ENCODE measurements around the gene WDR59.

GRCh38 chr16:74868035-74868434, 116.9 kb downstream of the WDR59 start:
- TF ChIP-seq YY1 (IDR thresholded peaks at IDR 0.05; ENCODE audit: low read depth), result no peak
- TF ChIP-seq, protein P1, sequence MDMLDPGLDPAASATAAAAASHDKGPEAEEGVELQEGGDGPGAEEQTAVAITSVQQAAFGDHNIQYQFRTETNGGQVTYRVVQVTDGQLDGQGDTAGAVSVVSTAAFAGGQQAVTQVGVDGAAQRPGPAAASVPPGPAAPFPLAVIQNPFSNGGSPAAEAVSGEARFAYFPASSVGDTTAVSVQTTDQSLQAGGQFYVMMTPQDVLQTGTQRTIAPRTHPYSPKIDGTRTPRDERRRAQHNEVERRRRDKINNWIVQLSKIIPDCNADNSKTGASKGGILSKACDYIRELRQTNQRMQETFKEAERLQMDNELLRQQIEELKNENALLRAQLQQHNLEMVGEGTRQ (IDR thresholded peaks at IDR 0.05; ENCODE audit: borderline replicate concordance, low read depth, low read length), result no peak
